Measurements from ENCODE around the gene ZNF559. TPM values are rescaled to one million over a fixed set of nuclear protein-coding genes. Genes with fewer than 3 reads are reported as not detected.

ZNF559 gene
- total and polyA plus RNA-seq, 2 of the 8 experiments (the other 6 are each of a cell fraction or from before 2014, with no cell fraction given): 10.2 to 17.6 TPM

DNA sequence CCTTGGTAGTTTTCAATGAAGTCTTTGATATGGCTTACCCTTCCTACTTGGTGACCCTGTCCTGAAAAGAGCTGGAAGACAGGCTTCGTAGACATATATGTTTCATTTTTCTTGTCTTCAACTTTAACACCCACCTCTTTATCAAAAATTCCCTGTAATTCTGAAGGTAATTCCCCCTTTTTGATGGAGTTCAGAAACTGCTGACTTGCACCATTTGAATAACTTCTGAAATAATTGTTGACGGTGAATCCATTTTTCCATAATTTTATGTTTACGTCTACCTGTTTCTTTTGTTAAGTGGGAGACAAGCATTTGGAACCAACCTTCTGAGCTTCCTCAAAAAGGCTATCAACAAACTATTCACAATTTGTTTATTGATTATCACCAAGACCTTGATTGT, 24.3 kb downstream of the ZNF559 start:
- CTCF ChIA-PET (ENCODE audit: partially characterized antibody): no interaction called here
- H3K9me3 ChIP-seq (ENCODE audit: insufficient read depth in 2 of 2, low read depth in 1 of 2, low read length in 1 of 2): peaks cover 57 to 60% of the 10 kb centered on the region in 2 experiments

More for the DNA sequence above, 24.3 kb downstream of the ZNF559 start:
- Histone ChIP-seq H3K27ac (ENCODE audit: low read depth, low read length) (no peak overlapping the region), H3K18ac (ENCODE audit: extremely low read depth, low read length) (no peak overlapping the region), H3K4me3 (ENCODE audit: extremely low read depth in 1 of 4, insufficient read depth in 2 of 4, low read depth in 3 of 4, low read length in 4 of 4) (no peak overlapping the region), H3K9ac (replicated peaks in 1 of 4; ENCODE audit: extremely low read depth in 1 of 4, low read depth in 3 of 4, low read length in 3 of 4) (no peak overlapping the region), H2BK12ac (ENCODE audit: low read depth, low read length) (no peak overlapping the region), H3K27me3 (replicated peaks in 1 of 4; ENCODE audit: control insufficient read depth in 3 of 4, extremely low read depth in 1 of 4, insufficient read depth in 3 of 4, low read length in 3 of 4) (no peaks in the 10 kb centered on the region), H2AFZ (ENCODE audit: low read length) (no peak overlapping the region), H3K23ac (ENCODE audit: insufficient read length) (no peak overlapping the region), H2AK5ac (ENCODE audit: low read depth, low read length) (no peak overlapping the region), H3K4me2 (ENCODE audit: insufficient read depth in 1 of 2, low read depth in 2 of 2, low read length in 2 of 2) (no peak overlapping the region), H3K36me3 (ENCODE audit: control insufficient read depth in 2 of 4, insufficient read depth in 4 of 4, low read length in 3 of 4) (peaks cover under 1 to 42% (median 9%) of the 10 kb centered on the region in 4 experiments; a peak in 7 of 8 replicates), H3K56ac (replicated peaks; ENCODE audit: insufficient read length, low read depth, low read length) (no peak overlapping the region), H2BK20ac (ENCODE audit: low read length) (no peak overlapping the region), H4K20me1 (replicated peaks in 1 of 2; ENCODE audit: control insufficient read depth in 1 of 2, insufficient read depth in 2 of 2, low read length in 2 of 2) (no peaks in the 10 kb centered on the region), H2BK120ac (replicated peaks; ENCODE audit: low read depth, low read length) (no peak overlapping the region), H4K8ac (ENCODE audit: extremely low read depth, insufficient read depth, low read length) (no peak overlapping the region), H3K4me1 (replicated peaks in 1 of 4; ENCODE audit: control insufficient read depth in 3 of 4, insufficient read depth in 4 of 4, low read length in 3 of 4) (no peaks in the 10 kb centered on the region), H3K79me2 (ENCODE audit: control insufficient read depth in 1 of 2, insufficient read depth in 2 of 2, low read length in 2 of 2) (no peaks in the 10 kb centered on the region), H3K23me2 (ENCODE audit: low read depth, low read length) (no peaks in the 10 kb centered on the region), H4K91ac (replicated peaks; ENCODE audit: insufficient read length, low read length) (no peak overlapping the region), H3K4ac (replicated peaks; ENCODE audit: insufficient read length, low read depth, low read length) (no peak overlapping the region), H2BK5ac (ENCODE audit: low read depth, low read length) (no peak overlapping the region), H3K79me1 (ENCODE audit: low read depth, low read length) (no peaks in the 10 kb centered on the region), H3K14ac (ENCODE audit: insufficient read length) (no peak overlapping the region), H2BK15ac (ENCODE audit: low read length) (no peak overlapping the region), H4K5ac (ENCODE audit: insufficient read length, low read depth, low read length) (no peak overlapping the region)
- TF ChIP-seq ZNF274 (IDR thresholded peaks at IDR 0.05; ENCODE audit: borderline replicate concordance, extremely low read depth, low read length) (no peak), EGR1 (IDR thresholded peaks at IDR 0.05; ENCODE audit: borderline replicate concordance, low read depth, low read length) (no peak), PHF8 (conservative IDR thresholded peaks at IDR 0.05; ENCODE audit: low read depth, low read length) (no peak), MAFK (IDR thresholded peaks at IDR 0.05; ENCODE audit: low read depth, low read length) (no peak), TAF1 (IDR thresholded peaks at IDR 0.05; ENCODE audit: low read depth, low read length) (no peak), RXRA (IDR thresholded peaks at IDR 0.05; ENCODE audit: insufficient read depth, low read depth, low read length) (no peak), CEBPB (IDR thresholded peaks at IDR 0.05; ENCODE audit: low read depth, low read length) (no peak)
- TF ChIP-seq, protein P1, sequence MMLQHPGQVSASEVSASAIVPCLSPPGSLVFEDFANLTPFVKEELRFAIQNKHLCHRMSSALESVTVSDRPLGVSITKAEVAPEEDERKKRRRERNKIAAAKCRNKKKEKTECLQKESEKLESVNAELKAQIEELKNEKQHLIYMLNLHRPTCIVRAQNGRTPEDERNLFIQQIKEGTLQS (IDR thresholded peaks at IDR 0.05; ENCODE audit: insufficient read depth, low read depth, low read length): no peak
- FAIRE-seq: no peak
- 95% methylated on average over 3 of the region's 3 CpGs; no CpG with 5 or more reads in 1 of the 2 experiments for WGBS, 2 experiments (ENCODE audit: extremely low coverage in 1 of 2, insufficient coverage in 1 of 2, insufficient read length in 1 of 2, insufficient replicate concordance in 2 of 2, low coverage in 1 of 2, low lambda C conversion rate in 2 of 2, missing lambda C conversion rate in 1 of 2)
- DNase-seq (ENCODE audit: low read depth in 1 of 2, low spot score in 2 of 2): no peak
- POLR2A ChIA-PET (ENCODE audit: partially characterized antibody): interaction anchor here (0.5 to 0.6 kb wide), 2 partner anchors 14 to 174 kb away, joined by 3 read pairs; no protein-coding TSS in a partner anchor

Data from H1 (cell line).